H9 (cell line): Measurements from ENCODE around the gene TDRD7. TPM values are rescaled to one million over a fixed set of nuclear protein-coding genes. Genes with fewer than 3 reads are reported as not detected.

Experiments
- DNase-seq: peaks from one replicate; pipeline ENCODE4 v3.0.0-alpha.2; 2017
- H2AFZ ChIP-seq: one replicate; pipeline ENCODE4 v1.6.1; 2013; ENCODE audit warnings: mild to moderate bottlenecking, low read length, control low read depth, moderate library complexity
- H2AK5ac ChIP-seq: 2 replicates; pipeline ENCODE4 v1.6.1; 2013; ENCODE audit warnings: low read length, control low read depth, mixed read lengths; ENCODE audit not compliant: insufficient read length
- H2BK120ac ChIP-seq: one replicate; pipeline ENCODE4 v1.6.1; 2013; ENCODE audit warnings: low read depth, mild to moderate bottlenecking, low read length, control low read depth, inconsistent platforms; ENCODE audit not compliant: poor library complexity, severe bottlenecking
- H2BK12ac ChIP-seq: 2 replicates; pipeline ENCODE4 v1.6.1; 2013; ENCODE audit warnings: low read length, control low read depth, mixed read lengths, low read depth; ENCODE audit not compliant: insufficient read length
- H2BK15ac ChIP-seq: 2 replicates; pipeline ENCODE4 v1.6.1; 2013; ENCODE audit warnings: low read depth, low read length, control low read depth
- H2BK20ac ChIP-seq: one replicate; pipeline ENCODE4 v1.6.1; 2013; ENCODE audit warnings: low read depth, mild to moderate bottlenecking, low read length, control low read depth, inconsistent platforms; ENCODE audit not compliant: poor library complexity, severe bottlenecking
- H2BK5ac ChIP-seq: 2 replicates; pipeline ENCODE4 v1.6.1; 2013; ENCODE audit warnings: low read length, control low read depth, mixed read lengths; ENCODE audit not compliant: insufficient read length
- H3K14ac ChIP-seq: 2 replicates; pipeline ENCODE4 v1.6.1; 2013; ENCODE audit warnings: low read length, control low read depth; ENCODE audit not compliant: insufficient read depth
- H3K18ac ChIP-seq: 2 replicates; pipeline ENCODE4 v1.6.1; 2013; ENCODE audit warnings: low read depth, mild to moderate bottlenecking, mixed read lengths, low read length, control low read depth; ENCODE audit not compliant: insufficient read length
- H3K23ac ChIP-seq: 2 replicates; pipeline ENCODE4 v1.6.1; 2013; ENCODE audit warnings: low read length, control low read depth, mixed read lengths, low read depth; ENCODE audit not compliant: insufficient read length
- H3K23me2 ChIP-seq: 2 replicates; pipeline ENCODE4 v1.6.1; 2013; ENCODE audit warnings: low read depth, mild to moderate bottlenecking, mixed read lengths, low read length, control low read depth; ENCODE audit not compliant: insufficient read length, poor library complexity, severe bottlenecking
- H3K27ac ChIP-seq: 2 replicates; pipeline ENCODE4 v1.5.1; 2013; ENCODE audit warnings: low read length, control low read depth, mixed read lengths, low read depth; ENCODE audit not compliant: insufficient read length
- H3K27me3 ChIP-seq: 2 replicates; pipeline ENCODE4 v1.6.1; 2013; ENCODE audit warnings: low read length, control low read depth, inconsistent platforms; ENCODE audit not compliant: insufficient read depth
- H3K4ac ChIP-seq: 2 replicates; pipeline ENCODE4 v1.6.1; 2013; ENCODE audit warnings: low read depth, mild to moderate bottlenecking, control low read depth, inconsistent platforms, low read length, moderate library complexity
- H3K4me1 ChIP-seq: 2 replicates; pipeline ENCODE4 v1.6.1; 2013; ENCODE audit warnings: low read length, control low read depth, inconsistent platforms; ENCODE audit not compliant: insufficient read depth
- H3K4me2 ChIP-seq: 2 replicates; pipeline ENCODE4 v1.6.1; 2013; ENCODE audit warnings: low read length, control low read depth, mixed read lengths; ENCODE audit not compliant: insufficient read length, insufficient read depth
- H3K56ac ChIP-seq: 2 replicates; pipeline ENCODE4 v1.6.1; 2013; ENCODE audit warnings: low read depth, mild to moderate bottlenecking, mixed read lengths, low read length, control low read depth; ENCODE audit not compliant: insufficient read length
- H3K79me1 ChIP-seq: 2 replicates; pipeline ENCODE4 v1.6.1; 2013; ENCODE audit warnings: low read depth, mild to moderate bottlenecking, moderate library complexity, low read length, control low read depth, inconsistent platforms; ENCODE audit not compliant: insufficient read depth, poor library complexity, severe bottlenecking
- H3K79me2 ChIP-seq: 2 replicates; pipeline ENCODE4 v1.6.1; 2013; ENCODE audit warnings: low read length, control low read depth, inconsistent platforms; ENCODE audit not compliant: insufficient read depth
- H3K9ac ChIP-seq: 2 replicates; pipeline ENCODE4 v1.6.1; 2013; ENCODE audit warnings: low read length, control low read depth, mixed read lengths; ENCODE audit not compliant: insufficient read length; ENCODE audit errors: extremely low read depth
- H3K9me3 ChIP-seq: one replicate; pipeline ENCODE4 v1.6.1; 2013; ENCODE audit warnings: low read depth, low read length, inconsistent platforms; ENCODE audit not compliant: control insufficient read depth
- H3T11ph ChIP-seq: one replicate; pipeline ENCODE4 v1.6.1; 2013; ENCODE audit warnings: mild to moderate bottlenecking, low read length, control low read depth, inconsistent platforms
- H4K20me1 ChIP-seq: one replicate; pipeline ENCODE4 v1.6.1; 2013; ENCODE audit not compliant: control insufficient read depth, insufficient read length, insufficient read depth
- H4K5ac ChIP-seq: 2 replicates; pipeline ENCODE4 v1.6.1; 2013; ENCODE audit warnings: low read depth, mild to moderate bottlenecking, mixed read lengths, low read length, control low read depth; ENCODE audit not compliant: insufficient read length
- H4K8ac ChIP-seq: replicated peaks from 2 replicates; pipeline ENCODE4 v1.6.1; 2013; ENCODE audit warnings: low read length, control low read depth, mixed read lengths, low read depth; ENCODE audit not compliant: insufficient read length
- H4K91ac ChIP-seq: 2 replicates; pipeline ENCODE4 v1.6.1; 2013; ENCODE audit warnings: low read depth, mild to moderate bottlenecking, moderate library complexity, mixed read lengths, low read length, control low read depth; ENCODE audit not compliant: insufficient read length
- H3K27ac Mint-ChIP-seq, 3 experiments: 2 replicates in 2 of 3; 3 replicates in 1 of 3; pipeline ENCODE4 v1.8.0; 2020 to 2021; ENCODE audit warnings: mixed read lengths in 3 of 3, mild to moderate bottlenecking in 1 of 3, moderate library complexity in 1 of 3
- H3K27me3 Mint-ChIP-seq: 2 replicates; pipeline ENCODE4 v1.8.0; 2021; ENCODE audit warnings: low read depth, mild to moderate bottlenecking, moderate library complexity, mixed read lengths
- H3K36me3 Mint-ChIP-seq, 3 experiments: 2 replicates in 2 of 3; 3 replicates in 1 of 3; pipeline ENCODE4 v1.8.0; 2020 to 2021; ENCODE audit warnings: low read depth in 3 of 3, mixed read lengths in 3 of 3; ENCODE audit not compliant: insufficient read depth in 1 of 3
- H3K4me1 Mint-ChIP-seq, 2 experiments: 2 replicates each; pipeline ENCODE4 v1.8.0; 2020; ENCODE audit warnings: mixed read lengths in 2 of 2
- H3K4me3 Mint-ChIP-seq, 2 experiments: 2 replicates in 1 of 2; 3 replicates in 1 of 2; pipeline ENCODE4 v1.8.0; 2020 to 2021; ENCODE audit warnings: mild to moderate bottlenecking in 2 of 2, mixed read lengths in 2 of 2, moderate library complexity in 1 of 2
- H3K9me3 Mint-ChIP-seq, 2 experiments: 2 replicates in 1 of 2; 3 replicates in 1 of 2; pipeline ENCODE4 v1.8.0; 2020; ENCODE audit warnings: mild to moderate bottlenecking in 2 of 2, mixed read lengths in 2 of 2, moderate library complexity in 1 of 2
- WGBS: extraction: QIAGEN DNeasy Blood & Tissue Kit; methylation state at CpG from one replicate; pipeline ENCODE4 v1.1.7; 2013; ENCODE audit warnings: missing lambda C conversion rate, low lambda C conversion rate, mixed read lengths; ENCODE audit not compliant: insufficient read length; ENCODE audit errors: extremely low coverage; 5-methylcytosine and 5-hydroxymethylcytosine counted together
- total RNA-seq: library from RNA; stranded (reverse); gene quantifications from 2 replicates; pipeline ENCODE4 v1.2.1, GENCODE V29; 2021
- TF ChIP-seq, protein P1 (sequence below): fragments of 200-600 bp; sonication (generic); conservative IDR thresholded peaks from 3 replicates; pipeline ENCODE4 v1.8.0; 2021; ENCODE audit warnings: antibody characterized with exemption, mild to moderate bottlenecking

TDRD7 gene
- total RNA-seq, 1 experiment from 2014 or later = 5.1 TPM

- H4K8ac ChIP-seq = no peak overlapping the region
- no peaks in the 10 kb centered on the region for H4K20me1 ChIP-seq
- H2BK12ac ChIP-seq = no peak overlapping the region
- H3K23ac ChIP-seq = no peak overlapping the region
- no CpG with 5 or more reads among the region's 49 CpGs for WGBS
- no peak overlapping the region for H3K4ac ChIP-seq
- peak overlapping the region; percentile 66 to 88 for H3K4me3 Mint-ChIP-seq
- H3K23me2 ChIP-seq = peaks cover 16% of the 10 kb centered on the region
- no peaks in the 10 kb centered on the region for H3K9me3 ChIP-seq
- no peaks in the 10 kb centered on the region; a peak in 1 of 7 replicates for H3K36me3 Mint-ChIP-seq
- H3K4me1 ChIP-seq = no peaks in the 10 kb centered on the region; the same call in 1 of the 2 replicates
- no peak overlapping the region for H2BK20ac ChIP-seq
- H3K9ac ChIP-seq = no peak overlapping the region
- H4K5ac ChIP-seq = no peak overlapping the region
- DNase-seq = peak; percentile 54
- H4K91ac ChIP-seq = no peak overlapping the region
- H2AK5ac ChIP-seq = no peak overlapping the region
- TF ChIP-seq, protein P1, sequence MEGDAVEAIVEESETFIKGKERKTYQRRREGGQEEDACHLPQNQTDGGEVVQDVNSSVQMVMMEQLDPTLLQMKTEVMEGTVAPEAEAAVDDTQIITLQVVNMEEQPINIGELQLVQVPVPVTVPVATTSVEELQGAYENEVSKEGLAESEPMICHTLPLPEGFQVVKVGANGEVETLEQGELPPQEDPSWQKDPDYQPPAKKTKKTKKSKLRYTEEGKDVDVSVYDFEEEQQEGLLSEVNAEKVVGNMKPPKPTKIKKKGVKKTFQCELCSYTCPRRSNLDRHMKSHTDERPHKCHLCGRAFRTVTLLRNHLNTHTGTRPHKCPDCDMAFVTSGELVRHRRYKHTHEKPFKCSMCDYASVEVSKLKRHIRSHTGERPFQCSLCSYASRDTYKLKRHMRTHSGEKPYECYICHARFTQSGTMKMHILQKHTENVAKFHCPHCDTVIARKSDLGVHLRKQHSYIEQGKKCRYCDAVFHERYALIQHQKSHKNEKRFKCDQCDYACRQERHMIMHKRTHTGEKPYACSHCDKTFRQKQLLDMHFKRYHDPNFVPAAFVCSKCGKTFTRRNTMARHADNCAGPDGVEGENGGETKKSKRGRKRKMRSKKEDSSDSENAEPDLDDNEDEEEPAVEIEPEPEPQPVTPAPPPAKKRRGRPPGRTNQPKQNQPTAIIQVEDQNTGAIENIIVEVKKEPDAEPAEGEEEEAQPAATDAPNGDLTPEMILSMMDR = no peak
- H3K27ac Mint-ChIP-seq = no peak overlapping the region
- H2BK5ac ChIP-seq = no peak overlapping the region
- no peak overlapping the region for H3K56ac ChIP-seq
- H2BK120ac ChIP-seq = no peak overlapping the region
- peaks cover 10 to 16% of the 10 kb centered on the region in 2 experiments for H3K4me1 Mint-ChIP-seq
- H3K27me3 Mint-ChIP-seq = peaks cover 35% of the 10 kb centered on the region
- no peak overlapping the region; the same call in 1 of the 2 replicates for H3K14ac ChIP-seq
- H3K79me1 ChIP-seq = no peaks in the 10 kb centered on the region
- no peak overlapping the region for H3T11ph ChIP-seq
- peaks cover 4 to 11% of the 10 kb centered on the region in 2 experiments; a peak in 4 of 5 replicates for H3K9me3 Mint-ChIP-seq
- H3K4me2 ChIP-seq = peak overlapping the region; percentile 69
- no peak overlapping the region for H3K27ac ChIP-seq
- H3K18ac ChIP-seq = no peak overlapping the region
- H2BK15ac ChIP-seq = no peak overlapping the region
- H3K79me2 ChIP-seq = no peaks in the 10 kb centered on the region
- peaks cover 45% of the 10 kb centered on the region for H3K27me3 ChIP-seq
- no peak overlapping the region for H2AFZ ChIP-seq
Observed at GRCh38 chr9:97502222-97502983, 90.5 kb downstream of the TDRD7 start.
